Stimulated activated CD8-positive, alpha-beta memory T cell treated with anti-CD3 and anti-CD28 coated beads, Interleukin-12 subunit alpha, Interleukin-12 subunit beta, amount 100 ng/mL, for 24 hours (primary cell): ENCODE data around the gene C11orf65.

Experiments
- DNase-seq: peaks from one replicate; pipeline ENCODE4 v3.0.0-alpha.2; 2020; ENCODE audit errors: extremely low read depth

The C11orf65 gene

GRCh38 chr11:108370990-108371389 is 96.3 kb downstream of the C11orf65 start:
- DNase-seq: no peak

GRCh38 chr11:108370315-108370714 is 97.0 kb downstream of the C11orf65 start:
- no peak for DNase-seq

GRCh38 chr11:108369064-108369463 is 98.3 kb downstream of the C11orf65 start:
- DNase-seq: no peak

GRCh38 chr11:108368134-108368533 is 99.2 kb downstream of the C11orf65 start:
- no peak for DNase-seq

GRCh38 chr11:108364159-108364558 is 103.2 kb downstream of the C11orf65 start:
- DNase-seq: no peak

GRCh38 chr11:108351468-108351867 is 115.9 kb downstream of the C11orf65 start:
- no peak for DNase-seq

- no peak for DNase-seq
These were observed 120.9 kb downstream of the C11orf65 start for GRCh38 chr11:108346451-108346850.

- no peak for DNase-seq
These were observed 121.6 kb downstream of the C11orf65 start for GRCh38 chr11:108345767-108346166.

- no peak for DNase-seq
These were observed 123.6 kb downstream of the C11orf65 start for GRCh38 chr11:108343714-108344113.

GRCh38 chr11:108341654-108342053 is 125.7 kb downstream of the C11orf65 start:
- no peak for DNase-seq

GRCh38 chr11:108340973-108341372 is 126.4 kb downstream of the C11orf65 start:
- no peak for DNase-seq

GRCh38 chr11:108338750-108339149 is 128.6 kb downstream of the C11orf65 start:
- no peak for DNase-seq

- no peak for DNase-seq
These were observed 133.9 kb downstream of the C11orf65 start for GRCh38 chr11:108333403-108333899.
